NCI-H1694 treated with DMSO at 0.1 percent for 48 hours (cell line): ENCODE results near the gene TEX19.
"Not testable (repeated sequence)": the region's sequence is repeated elsewhere in the genome, so short reads cannot be mapped to it uniquely, and the experiment has no call there.

Source experiments
- DNase-seq: peaks from one replicate; lab custom pipeline; 2025; lab: John Stamatoyannopoulos, UW

TEX19 gene

DNA sequence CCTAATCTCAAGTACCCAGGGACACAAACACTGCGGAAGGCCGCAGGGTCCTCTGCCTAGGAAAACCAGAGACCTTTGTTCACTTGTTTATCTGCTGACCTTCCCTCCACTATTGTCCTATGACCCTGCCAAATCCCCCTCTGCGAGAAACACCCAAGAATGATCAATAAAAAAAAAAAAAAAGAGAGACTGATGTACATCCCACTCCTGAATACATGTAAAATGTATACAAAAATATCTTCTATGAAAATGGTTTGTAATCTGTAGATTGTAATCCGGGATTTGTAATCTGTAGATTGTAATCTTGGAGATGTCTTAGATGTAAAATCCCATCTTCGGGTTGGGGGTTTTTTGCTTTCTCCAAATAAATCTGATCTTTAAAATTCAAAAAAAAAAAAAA, 18.2 kb downstream of the TEX19 start:
- not testable (repeated sequence) for DNase-seq

GRCh38 chr17:82377924-82378740, 19.1 kb downstream of the TEX19 start:
- no peak for DNase-seq

- no peak for DNase-seq
Measured at GRCh38 chr17:82378741-82379021, 19.6 kb downstream of the TEX19 start.

DNA sequence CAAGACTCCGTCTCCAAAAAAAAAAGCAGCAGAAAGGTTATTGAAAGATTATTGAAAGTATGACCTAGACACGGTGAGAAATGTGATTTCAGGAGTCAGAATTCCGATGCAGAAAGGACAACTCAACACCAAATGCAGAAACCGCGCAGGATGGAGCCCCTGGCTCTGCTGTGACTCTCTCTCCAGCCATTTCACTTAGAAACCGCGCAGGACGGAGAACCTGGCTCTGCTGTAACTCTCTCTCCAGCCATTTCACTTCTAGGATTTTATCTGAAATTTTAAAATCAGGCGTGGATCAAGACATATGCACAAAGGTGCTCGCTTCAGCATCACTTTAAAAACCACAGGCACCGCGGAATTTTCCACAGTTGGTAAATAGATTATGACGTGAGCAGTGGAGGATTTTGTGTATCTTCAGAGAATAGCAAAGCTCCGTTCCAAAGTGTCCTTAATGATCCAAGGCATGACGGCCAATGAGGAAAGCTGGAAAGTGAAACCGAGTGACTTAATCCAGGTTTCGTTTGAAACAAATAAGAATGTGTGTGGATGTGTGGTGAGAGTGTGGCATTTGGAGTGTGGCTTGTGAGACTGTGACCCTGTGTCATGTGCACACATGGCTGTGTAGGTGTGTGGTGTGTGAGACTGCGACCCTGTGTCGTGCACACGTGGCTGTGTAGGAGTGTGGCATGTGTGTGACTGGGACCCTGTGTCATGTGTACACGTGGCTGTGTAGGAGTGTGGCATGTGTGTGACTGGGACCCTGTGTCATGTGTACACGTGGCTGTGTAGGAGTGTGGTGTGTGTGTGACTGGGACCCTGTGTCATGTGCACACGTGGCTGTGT, 22.0 kb downstream of the TEX19 start:
- no peak for DNase-seq

DNA sequence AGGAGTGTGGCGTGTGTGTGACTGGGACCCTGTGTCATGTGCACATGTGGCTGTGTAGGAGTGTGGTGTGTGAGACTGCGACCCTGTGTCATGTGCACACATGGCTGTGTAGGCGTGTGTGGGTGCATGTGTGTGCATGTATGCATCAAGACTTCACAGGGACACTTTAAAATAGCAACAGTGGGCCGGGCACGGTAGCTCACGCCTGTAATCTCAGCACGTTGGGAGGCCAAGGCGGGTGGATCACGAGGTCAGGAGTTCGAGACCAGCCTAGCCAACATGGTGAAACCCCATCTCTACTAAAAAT, 22.6 kb downstream of the TEX19 start:
- DNase-seq: not testable (repeated sequence)

- DNase-seq: not testable (repeated sequence)
Measured at GRCh38 chr17:82382220-82382932, 23.3 kb downstream of the TEX19 start.

DNA sequence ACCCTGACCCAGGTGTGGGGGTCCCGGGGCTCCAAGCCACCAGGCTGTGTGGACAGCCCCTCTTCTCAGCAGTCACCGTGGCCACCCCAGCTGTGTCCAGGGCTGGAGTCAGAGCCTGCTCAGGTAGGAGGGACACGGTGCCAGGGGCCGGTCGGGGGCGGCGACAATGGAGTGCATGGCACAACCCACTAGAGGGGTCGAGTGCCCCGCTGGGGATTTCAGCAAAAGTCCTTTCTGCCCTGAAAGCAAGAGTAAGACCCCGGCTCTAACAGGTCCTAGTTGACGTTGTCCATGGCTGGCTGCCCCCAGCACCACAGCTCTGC, 23.8 kb downstream of the TEX19 start:
- DNase-seq: no peak

- no peak for DNase-seq
Measured at GRCh38 chr17:82383411-82383810, 24.4 kb downstream of the TEX19 start.

DNA sequence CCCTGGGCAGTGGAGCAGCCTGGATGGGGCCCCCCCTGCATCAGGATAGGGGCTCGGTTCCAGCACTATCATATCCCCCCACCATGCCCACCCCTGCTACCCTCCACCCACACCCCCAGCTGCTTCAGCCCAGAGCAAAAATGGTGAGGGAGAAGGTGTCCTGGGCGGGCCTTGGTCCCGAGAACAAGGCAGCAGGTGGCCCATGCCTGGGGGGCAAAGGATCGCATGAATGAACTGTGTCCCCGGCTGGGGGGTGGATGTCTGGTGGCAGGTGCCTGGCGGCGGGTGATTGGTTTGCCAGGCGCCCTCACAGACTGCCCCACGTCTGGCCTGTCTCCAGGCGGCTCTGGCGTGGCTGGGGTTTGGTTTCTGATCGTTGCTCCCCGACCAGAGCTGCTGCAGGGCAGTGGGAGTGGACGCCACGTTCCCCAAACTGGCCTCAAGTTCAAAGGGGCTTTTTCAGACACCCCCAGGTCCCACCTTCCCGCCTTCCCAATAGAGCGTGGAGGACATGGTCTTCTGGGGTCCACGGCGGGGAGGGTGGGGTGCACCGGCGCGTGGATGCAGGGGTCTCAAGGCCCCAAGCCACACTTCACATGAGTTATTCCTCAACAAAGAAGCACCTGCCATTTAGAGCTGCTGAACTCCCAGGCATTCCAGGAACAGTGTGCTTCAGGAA, 25.1 kb downstream of the TEX19 start:
- peak; percentile 75 for DNase-seq

DNA sequence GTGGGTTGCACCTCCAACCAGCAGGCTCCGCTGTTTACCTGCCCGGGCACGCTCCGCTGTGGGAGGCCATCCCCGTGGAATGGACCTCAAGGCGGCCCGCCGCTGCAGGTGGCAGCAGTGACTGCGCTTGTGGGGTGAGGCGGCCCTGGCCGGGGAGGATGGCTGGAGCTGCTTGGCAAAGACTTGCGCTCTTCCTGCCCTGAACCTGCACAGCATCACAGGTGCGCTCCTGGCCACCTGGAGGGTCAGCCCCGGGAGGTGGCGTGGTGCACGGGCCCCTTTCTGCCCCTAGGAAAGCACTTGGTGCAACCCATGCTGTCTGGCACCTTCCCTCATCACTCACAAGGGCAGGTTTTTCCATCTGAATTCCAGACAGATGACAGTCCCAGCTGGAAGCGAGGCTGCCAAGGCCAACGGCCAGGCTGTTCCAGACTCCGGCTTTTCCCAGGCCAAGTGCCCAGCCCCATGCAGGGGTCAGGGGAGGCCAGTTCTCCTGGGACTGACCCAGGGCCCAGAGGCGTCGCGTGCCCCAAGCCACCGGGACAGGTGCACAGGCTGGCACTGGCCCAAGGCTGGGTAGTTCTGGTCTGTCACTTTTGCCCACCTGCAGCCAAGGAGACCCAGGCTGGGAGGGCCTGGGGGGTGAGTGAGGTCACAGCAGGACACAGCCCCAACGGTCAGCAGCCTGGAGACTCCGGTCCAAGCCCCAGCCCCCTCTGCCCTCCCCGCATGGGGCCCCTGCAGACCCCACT, 25.9 kb downstream of the TEX19 start:
- DNase-seq: peak; percentile 38

- no peak for DNase-seq
Measured at GRCh38 chr17:82385559-82386254, 26.7 kb downstream of the TEX19 start.

DNA sequence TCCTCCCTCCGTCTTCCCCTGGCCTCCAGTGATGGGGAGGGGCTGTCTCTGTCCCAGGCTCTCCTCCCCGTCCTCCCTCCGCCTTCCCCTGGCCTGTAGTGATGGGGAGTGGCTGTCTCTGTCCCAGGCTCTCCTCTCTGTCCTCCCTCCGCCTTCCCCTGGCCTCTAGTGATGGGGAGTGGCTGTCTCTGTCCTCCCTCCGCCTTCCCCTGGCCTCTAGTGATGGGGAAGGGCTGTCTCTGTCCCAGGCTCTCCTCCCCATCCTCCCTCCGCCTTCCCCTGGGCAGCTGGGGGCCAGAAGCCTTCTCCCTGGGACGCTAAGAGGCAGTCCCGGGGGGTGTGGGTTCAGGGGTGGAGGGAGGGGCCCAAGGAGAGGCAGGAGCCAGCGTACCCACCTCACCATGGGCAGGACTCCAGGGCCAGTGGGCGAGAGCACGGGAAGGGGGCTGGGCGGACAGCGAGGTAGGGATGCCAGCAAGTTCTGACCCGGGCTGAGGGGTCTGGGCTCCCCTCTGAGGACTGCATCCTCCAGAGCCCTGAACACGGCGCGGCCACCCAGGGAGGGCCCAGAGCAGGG, 27.3 kb downstream of the TEX19 start:
- DNase-seq: no peak

- DNase-seq: no peak
Measured at GRCh38 chr17:82386881-82387704, 28.0 kb downstream of the TEX19 start.

DNA sequence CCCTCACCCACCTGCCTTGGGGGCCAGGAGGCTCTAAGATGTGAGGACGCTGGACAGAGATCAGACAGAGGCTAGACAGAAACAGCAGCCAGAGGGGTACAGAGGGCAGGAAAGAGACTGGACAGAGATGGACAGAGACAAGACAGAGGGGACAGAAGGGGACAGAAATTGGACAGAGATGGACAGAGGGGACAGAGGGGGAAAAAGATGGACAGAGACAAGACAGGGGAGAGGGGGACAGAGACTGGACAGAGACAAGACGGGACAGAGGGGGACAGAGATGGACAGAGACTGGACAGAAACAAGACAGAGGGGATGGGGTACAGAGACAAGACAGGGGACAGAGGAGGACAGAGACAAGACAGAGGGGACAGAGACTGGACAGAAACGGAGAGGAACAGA, 28.7 kb downstream of the TEX19 start:
- DNase-seq: no peak

DNA sequence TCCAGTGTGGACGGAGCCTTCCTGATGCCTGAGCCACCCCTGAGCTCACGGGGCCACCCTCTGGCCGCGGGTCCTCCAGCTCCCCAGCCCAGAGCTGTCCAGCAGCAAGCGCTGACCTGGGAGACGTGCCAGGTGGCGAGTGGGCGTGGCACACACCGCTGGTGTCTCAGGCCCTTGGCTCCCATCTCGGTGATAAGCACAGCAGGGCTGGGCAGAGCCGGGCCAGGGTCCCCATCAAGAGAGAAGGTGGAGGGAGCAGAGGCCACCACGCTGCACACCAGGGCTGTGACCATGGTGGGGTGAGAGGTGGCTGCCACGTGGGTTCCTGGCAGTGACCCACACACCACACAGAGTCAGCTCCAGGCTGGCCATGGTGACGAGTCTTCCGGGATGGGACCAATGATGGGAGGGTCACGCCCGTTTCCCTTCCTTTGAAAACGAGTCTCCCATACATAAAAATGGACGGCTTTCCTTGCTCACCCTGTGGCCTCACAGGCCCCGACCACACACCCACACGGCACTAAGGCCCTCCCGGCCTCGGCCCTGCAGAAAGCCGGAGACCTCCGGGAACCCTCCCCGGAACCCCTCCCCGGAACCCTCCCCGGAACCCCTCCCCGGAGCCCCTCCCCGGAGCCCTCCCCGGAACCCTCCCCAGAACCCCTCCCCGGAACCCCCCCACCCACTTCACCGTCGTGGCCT, 29.3 kb downstream of the TEX19 start:
- no peak for DNase-seq

DNA sequence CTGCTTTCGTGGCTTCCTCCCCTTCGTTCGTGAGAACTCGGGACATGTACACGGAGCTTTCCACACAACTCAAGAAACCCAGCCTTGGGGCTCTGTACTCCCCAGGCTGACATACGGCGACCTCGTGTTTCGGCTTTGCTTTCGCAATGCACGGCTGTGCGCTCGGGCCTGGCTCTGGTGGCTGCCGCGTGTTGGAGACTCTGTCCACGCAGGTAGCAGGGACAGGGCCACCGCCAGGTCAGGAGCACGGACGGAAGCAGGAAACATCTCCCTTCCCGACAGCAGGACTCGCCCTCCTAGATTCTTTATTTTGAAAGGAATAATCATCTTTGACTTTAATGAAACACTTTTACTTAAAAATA, 29.9 kb downstream of the TEX19 start:
- DNase-seq: no peak

DNA sequence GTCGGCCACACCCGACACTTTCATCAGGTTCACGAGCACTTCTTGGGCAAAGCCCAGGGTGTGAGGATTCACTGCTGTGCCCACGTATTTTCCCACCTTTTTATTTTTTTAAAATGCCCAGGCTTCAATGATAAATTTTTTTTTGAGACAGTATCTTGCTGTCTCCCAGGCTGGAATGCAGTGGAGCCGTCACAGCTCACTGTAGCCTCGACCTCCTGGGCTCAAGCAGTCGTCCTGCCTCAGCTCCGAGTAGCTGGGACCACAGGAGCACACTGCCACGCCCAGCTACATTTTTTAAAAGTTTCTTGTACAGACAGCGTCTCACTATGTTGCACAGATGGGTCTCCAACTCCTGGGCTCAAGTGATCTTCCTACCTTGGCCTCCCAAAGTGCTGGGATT, 30.3 kb downstream of the TEX19 start:
- no peak for DNase-seq

- DNase-seq: no peak
Measured at GRCh38 chr17:82390015-82390859, 31.2 kb downstream of the TEX19 start.
